NCI-H2029 treated with DMSO at 0.1 percent for 48 hours (cell line): Measurements from ENCODE around the gene FOSB.

Experiments used
- DNase-seq: peaks from one replicate; lab custom pipeline; 2025; lab: John Stamatoyannopoulos, UW

FOSB gene

GRCh38 chr19:45484273-45484945, 16.6 kb downstream of the FOSB start:
- no peak for DNase-seq

DNA sequence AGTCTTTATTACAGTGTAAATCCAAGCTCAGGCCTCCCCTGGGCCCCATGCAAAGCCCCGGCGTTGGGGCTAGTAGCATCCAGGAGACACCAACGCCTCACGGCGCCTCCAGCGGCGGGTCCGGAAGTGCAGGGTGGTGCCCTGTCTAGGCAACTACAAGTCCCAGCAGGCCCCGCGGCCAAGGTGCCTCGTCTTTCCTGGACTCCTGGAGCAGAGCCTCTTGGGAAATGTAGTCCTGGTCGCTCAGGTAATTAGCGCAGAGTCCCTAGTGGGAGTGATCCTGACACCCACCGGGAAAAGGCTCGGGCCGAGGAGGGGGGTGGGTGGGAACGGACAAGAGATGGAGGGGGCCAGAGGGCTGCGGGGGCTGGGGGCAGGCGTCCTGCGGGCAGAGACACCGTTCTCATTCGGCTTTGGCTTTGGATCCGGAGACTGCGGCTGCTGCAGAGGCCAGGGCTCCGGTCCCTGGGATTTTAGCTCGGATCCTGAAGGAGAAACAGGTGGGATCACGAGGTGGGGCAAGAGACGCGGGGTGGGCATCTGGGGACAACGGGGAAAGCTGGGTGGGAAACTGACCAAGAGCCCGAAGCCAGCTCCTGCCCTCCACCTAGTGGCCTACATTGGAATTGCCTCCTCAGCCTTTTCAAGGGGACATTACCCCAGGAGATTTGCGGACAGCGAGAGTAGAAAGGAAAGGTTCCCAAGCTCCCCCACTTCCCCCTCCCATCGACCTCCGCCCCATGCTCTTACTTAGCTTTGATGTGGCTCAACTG, 17.7 kb downstream of the FOSB start:
- DNase-seq = peak; percentile 85

DNA sequence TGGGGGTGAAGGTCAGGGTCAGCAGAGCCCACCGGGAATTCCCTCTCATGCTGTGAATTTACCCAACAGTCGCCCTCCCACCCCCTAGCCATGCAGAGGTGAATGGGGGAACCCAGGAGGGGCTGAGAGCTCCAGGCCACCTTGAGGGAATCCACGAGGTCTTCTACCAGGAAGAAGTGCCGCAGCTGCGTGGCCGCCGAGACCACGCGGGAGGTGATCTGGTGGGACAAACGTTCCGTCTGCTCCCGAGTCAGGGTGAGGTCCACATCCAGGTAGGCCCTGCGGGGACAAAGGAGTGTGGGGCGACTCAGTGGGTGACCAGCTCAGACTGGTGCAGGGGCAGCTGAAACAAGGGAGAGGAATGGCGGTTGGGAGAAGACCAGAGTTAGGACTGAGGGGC, 20.9 kb downstream of the FOSB start:
- DNase-seq = no peak

- no peak for DNase-seq
These were observed 21.5 kb downstream of the FOSB start for GRCh38 chr19:45489216-45489855.

DNA sequence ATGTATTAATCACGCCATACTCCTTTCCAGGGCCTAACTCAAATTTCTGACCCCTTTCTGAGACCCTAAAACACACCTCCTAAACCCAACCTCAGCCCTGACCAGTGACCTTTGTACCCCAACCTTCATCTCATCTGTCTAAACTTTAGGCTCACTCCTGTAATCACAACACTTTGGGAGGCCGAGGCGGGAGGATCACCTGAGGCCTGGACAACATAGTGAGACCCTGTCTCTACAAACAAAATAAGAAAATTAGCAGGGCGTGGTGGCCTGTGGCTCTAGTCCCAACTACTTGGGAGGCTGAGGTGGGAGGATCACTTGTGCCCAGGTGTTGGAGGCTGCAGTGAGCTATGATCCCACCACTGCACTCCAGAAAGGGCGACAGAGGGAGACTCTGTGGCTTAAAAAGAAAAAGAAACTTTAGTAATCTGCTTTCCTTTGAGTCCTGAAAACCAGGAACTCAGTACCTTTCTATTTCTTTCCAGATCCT, 24.4 kb downstream of the FOSB start:
- DNase-seq = no peak

DNA sequence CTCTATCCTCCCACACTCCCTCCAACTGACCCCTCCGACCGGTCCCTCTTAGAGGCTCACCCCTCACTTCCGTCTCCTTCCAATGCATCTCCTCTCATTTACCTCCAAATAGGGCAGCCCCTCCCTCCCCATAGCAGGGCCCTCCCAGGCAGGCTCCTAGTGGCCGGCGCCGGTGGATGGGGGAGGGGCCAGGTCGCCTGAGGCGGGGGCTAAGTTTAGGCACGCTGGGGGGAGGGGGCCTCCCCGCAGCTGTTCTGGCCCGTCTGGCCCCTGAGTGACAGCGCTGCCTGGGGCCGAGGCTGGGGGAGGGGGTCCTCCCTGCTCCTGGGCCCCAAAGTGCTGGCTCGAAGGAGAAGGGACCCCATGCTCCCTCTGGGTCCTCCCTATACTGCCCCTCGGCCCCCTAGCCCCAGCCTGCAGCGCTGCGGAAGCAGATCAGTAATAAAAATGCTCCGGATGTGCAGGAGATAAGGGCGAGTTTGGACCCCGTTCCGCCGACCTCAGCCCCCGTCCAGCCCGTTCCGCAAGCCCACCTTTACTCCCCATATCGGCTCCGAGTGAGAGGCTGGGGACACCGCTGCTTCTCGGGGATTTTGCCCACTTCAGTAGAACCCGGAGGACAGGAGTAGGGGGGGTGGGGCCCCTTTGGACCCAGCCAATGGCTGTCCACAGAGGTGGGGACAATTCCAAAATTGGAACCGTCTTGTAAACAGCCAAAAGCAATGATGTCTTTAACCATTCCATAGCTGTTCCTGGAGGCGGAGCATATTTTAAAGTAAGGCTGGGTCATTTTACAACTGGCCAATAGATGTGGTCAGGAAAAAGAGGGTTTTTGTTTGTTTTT, 25.1 kb downstream of the FOSB start:
- DNase-seq = no peak

GRCh38 chr19:45494261-45494916, 26.6 kb downstream of the FOSB start:
- DNase-seq = no peak

DNA sequence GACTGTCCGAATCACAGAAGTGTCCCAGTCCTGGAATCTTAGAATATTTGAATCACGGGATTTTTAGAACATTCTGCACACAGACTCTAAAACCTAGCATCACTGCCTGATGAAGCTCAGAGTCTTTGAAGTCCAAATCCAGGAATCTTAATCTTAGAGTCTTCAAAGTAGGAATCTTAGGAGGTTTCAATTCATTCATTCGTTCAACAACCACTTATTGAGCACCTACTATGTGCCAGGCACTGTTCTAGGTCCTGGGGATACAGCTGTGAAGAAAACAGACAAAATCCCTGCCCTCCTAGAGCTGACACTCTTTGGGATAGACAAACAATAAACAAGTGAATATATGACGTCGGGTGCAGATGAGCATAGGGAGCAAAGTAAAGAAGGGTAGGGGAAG, 27.4 kb downstream of the FOSB start:
- no peak for DNase-seq

DNA sequence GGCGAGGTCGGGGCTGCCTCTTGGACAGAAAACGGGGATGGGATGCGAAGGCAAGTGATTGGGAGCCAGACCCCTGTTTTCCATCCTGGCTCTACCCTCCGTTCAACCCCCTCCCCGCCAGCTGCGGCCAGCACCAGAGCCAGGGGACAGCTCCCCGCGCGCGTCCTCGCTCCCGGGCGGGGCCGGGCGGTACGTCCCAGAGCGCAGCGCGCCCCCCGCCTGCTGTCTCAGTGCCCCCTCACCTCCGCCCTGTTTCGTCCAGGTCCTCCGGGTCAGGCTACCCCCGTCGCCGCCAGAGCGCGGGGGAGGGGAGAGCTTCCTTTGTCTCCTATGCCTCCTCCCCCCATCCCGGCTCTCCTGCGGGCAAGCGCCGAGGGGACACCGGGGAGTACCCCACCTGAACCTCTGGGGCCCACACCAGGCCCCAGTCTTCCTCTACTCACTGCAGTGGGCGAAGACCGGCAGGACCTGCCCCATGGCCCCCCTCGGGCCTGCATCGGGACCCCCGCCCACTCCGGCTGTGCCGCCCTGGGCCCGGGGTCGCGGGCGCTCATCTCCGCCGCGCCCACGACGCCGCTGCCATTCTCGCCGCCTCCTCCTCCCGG, 28.7 kb downstream of the FOSB start:
- no peak for DNase-seq

- no peak for DNase-seq
These were observed 30.0 kb downstream of the FOSB start for GRCh38 chr19:45497791-45498190.

GRCh38 chr19:45498411-45499195, 30.8 kb downstream of the FOSB start, which contains the start of gene PPM1N:
Gene PPM1N, plus strand, starts transcription at chr19:45498443. Its CDS starts 30 bp downstream, at chr19:45498473.
- no peak for DNase-seq

GRCh38 chr19:45499196-45500180, 31.7 kb downstream of the FOSB start:
- no peak for DNase-seq

DNA sequence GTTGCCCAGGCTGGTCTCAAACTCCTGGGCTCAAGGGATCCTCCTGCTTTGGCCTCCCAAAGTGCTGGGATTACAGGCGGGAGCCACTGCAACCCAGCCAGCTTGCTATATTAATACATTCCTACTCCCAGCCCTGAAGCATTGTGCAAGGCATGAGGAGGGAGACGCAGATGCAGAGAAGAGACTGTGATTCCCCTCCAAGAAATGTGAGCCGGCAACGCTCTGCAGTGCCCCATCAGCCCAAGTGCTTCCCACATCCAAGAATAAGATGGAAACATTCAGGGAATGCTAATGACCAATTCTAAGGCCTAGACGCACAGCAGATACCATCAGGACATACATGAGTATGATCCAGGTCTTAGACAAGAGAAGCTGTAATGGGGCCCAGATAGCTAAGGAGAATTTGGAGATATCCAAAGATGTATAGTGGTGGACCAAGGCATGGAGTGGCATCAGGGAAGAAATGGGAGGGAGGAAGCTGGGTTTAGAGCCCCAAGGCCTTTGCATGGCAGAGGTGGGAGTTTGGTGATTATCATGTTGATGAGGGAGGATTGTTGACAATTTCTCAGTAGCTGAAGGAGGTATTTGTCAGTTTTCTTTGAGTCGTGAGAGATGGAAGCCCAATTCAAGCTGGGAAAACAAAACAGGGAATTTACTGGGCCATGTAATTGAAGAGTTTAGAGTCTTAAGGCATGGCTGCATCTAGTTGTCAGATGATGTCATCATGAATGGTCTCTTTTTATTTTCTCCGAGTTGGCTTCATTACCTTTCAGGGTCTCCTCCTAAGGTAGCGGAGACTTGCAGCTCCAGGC, 33.3 kb downstream of the FOSB start:
- no peak for DNase-seq

- DNase-seq = no peak
These were observed 33.9 kb downstream of the FOSB start for GRCh38 chr19:45501730-45502014.

DNA sequence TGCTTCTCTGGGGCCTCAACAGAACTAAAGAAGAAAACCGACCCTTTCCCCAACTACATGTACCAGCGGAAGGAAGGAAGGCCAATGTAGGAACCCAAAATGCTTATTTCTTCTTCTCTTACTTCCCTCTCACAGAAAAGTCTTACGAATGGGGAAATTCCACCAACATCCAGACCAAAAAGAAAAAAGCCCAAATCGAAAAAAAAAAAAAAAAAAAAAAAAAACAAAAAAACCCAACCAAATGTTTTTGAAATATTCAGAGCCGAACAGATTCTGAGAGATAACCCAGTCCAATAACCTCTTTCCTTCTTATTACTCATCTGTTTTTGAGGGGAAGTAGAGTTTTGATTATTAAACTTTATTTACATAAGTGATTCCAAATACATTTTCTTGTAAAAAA, 34.3 kb downstream of the FOSB start:
- DNase-seq = no peak

DNA sequence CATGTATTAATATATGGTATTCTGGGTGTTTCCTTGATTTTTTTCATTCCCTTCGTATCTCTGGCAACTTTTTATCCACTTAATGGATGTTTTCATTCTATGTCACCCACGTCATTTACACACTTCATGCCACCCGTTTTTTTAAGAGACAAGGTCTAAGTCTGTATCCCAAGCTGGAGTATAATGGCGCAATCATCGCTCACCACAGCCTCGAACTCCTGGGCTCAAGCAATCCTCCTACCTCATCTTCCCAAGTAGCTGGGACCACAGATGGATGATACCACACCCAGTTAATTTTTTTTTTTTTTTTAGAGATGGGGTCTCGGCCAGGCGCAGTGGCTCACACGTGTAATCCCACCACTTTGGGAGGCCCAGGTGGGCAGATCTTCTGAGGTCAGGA, 36.1 kb downstream of the FOSB start:
- no peak for DNase-seq

DNA sequence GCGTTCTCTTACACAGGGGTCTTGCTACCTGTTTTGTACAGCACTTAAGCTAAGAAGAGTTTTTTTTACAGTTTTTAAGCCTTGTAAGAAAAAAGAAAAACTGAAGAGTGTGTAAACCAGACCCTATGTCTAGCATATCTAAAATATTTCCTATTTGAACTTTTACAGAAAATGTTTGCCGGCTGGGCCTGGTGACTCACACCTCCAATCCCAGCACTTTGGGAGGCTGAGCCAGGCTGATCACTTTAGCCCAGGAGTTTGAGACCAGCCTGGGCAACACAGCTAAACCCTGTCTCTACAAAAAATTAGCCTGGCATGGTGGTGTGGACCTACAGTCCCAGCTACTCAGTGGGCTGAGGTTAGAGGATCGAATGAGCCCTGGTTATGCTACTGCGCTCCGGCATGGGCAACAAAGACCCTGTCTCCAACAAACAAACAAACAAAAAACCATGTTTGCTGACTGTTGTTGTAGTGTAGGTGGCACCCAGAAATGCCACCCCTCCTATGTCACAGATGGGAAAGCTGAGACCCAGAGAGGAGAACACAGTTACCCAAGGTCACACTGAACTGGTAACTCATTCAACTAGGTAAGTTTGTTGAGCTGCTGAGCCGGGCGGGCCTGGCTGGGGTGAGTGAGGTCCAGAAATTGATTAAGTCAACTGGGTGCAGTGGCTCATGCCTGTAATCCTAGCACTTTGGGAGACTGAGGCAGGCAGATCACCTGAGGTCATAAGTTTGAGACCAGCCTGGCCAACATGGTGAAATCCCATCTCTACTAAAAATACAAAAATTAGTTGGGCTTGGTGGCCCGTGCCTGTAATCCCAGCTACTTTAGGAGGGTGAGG, 37.6 kb downstream of the FOSB start:
- DNase-seq = no peak

DNA sequence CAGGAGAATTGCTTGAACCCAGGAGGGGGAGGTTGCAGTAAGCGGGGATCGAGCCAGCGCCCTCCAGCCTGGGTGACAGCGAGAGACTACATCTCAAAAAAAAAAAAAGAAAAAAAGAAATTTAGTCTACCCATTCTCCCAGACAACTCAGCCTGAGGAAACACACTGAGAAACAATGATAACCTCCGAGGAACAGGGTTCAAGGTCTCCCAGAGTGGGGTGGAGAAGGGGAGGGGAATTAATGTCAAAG, 38.1 kb downstream of the FOSB start:
- DNase-seq = no peak
